Activated naive CD4-positive, alpha-beta T cell treated with anti-CD3 and anti-CD28 coated beads, Interleukin-2, amount 50 U/mL, for 24 hours (primary cell): Measurements from ENCODE around the gene DDB1.
A peak's percentile ranks its signal among the peaks of the same experiment; 100 is the strongest.

Source experiments
- H3K27ac Mint-ChIP-seq: one replicate; pipeline ENCODE4 v1.8.0; 2021; ENCODE audit warnings: mild to moderate bottlenecking, mixed read lengths
- H3K27me3 Mint-ChIP-seq: one replicate; pipeline ENCODE4 v1.8.0; 2021; ENCODE audit warnings: mixed read lengths
- H3K36me3 Mint-ChIP-seq: one replicate; pipeline ENCODE4 v1.8.0; 2021; ENCODE audit warnings: mixed read lengths
- H3K4me1 Mint-ChIP-seq: one replicate; pipeline ENCODE4 v1.8.0; 2021; ENCODE audit warnings: mixed read lengths
- H3K4me3 Mint-ChIP-seq: one replicate; pipeline ENCODE4 v1.8.0; 2021; ENCODE audit warnings: mild to moderate bottlenecking, mixed read lengths
- H3K9me3 Mint-ChIP-seq: one replicate; pipeline ENCODE4 v1.8.0; 2021; ENCODE audit warnings: mixed read lengths

DDB1 gene

DNA sequence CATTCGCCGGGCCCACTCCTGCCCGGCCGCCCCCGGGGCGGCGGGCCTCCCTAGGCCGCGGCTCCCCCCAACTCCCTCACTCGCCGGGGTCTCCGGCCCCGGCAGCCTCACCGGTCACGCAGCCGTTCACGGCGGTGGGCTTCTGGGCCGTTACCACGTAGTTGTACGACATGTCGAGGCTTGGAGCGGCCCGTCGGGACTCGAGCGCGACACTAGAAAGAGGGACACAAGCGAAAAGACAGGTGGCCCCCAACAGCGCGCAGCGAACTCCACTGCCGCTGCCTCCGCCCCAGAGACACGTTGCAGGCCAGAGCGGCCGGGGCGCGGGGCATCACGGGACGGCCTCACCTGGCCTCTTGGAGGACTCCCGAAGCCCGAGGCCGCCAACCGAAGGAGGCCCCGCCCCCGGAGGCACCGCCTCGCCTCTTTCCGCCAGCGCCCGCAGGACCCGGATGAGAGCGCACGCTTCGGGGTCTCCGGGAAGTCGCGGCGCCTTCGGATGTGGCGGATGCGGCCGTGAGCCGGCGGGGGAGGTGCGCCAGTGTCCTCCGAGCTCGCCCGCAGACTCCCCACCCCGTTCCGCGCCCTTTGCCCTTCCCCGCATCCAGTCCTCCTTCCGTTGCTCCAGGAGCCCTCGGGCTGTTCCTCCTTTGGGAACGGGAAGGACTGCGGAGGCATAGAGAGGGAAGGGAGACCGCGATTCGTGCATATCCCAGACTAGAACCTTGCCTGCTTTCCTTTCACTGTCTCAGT, at the start of gene DDB1, which contains the start of gene TKFC:
Gene DDB1 (minus strand): TSS at position 309 of the 753 bp plus-strand sequence. CDS start 137 bp downstream, at position 172.
Gene TKFC (plus strand): TSS at position 432 of the 753 bp plus-strand sequence. CDS start 1,501 bp downstream, outside the sequence.
- no peaks in the 10 kb centered on the region for H3K9me3 Mint-ChIP-seq
- peak within 1 kb of the TSS; percentile 98 for H3K27ac Mint-ChIP-seq
- H3K27me3 Mint-ChIP-seq, result no peaks in the 10 kb centered on the region
- peak within 1 kb of the TSS; percentile 94 for H3K4me3 Mint-ChIP-seq
- peaks cover 14% of the 10 kb centered on the region for H3K36me3 Mint-ChIP-seq
- H3K4me1 Mint-ChIP-seq, result peaks cover 59% of the 10 kb centered on the region

DNA sequence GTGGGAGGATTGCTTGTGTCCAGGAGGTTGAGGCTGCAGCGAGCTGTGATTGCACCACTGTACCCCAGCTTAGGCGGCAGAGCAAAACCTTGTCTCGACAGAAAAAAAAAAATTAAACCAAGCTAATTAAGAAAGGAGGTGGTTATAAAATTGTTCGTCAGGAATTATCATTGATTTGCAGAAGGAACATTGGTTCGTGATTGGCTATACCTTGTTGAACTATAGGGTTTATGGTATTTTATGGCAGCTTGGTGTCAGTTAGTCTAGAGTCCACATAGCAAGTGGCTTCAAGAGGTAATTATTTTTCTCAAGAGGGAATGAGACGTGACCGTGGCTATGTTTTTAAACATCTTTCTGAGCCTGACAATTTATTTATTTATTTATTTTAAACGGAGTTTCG, 48.0 kb upstream of the DDB1 start:
- H3K4me1 Mint-ChIP-seq, result peaks cover 9% of the 10 kb centered on the region
- H3K27ac Mint-ChIP-seq, result no peak overlapping the region
- H3K9me3 Mint-ChIP-seq, result no peaks in the 10 kb centered on the region

DNA sequence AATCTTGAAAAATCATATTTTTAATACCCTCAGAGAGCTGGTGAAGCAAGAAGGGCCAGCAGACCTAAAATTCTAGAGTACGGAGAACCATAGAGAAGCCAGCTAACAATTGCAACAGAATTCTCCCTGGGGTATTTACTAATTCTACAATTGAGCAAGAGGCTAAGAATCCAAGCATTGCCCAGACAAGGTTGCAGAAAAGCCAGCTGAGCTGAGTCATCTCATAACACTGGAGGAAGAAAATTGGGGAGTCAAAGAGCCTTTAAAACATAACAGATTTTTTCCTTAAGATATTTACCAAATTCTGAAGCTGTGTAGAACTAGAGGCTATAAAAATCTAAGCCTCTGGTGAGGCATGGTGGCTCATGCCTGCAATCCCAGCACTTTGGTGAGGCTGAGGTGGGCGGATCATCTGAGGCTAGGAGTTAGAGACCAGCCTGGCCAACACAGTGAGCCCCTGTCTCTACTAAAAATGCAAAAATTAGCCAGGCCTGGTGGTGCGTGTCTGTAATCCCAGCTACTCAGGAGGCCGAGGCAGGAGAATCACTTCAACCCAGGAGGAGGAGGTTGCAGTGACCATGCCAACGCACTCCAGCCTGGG, 45.9 kb upstream of the DDB1 start:
- Mint-ChIP-seq H3K27me3 (no peaks in the 10 kb centered on the region), H3K4me3 (no peak overlapping the region), H3K9me3 (no peaks in the 10 kb centered on the region), H3K27ac (no peak overlapping the region), H3K36me3 (peaks cover 3% of the 10 kb centered on the region), H3K4me1 (no peaks in the 10 kb centered on the region)

More for the DNA sequence above, 48.0 kb upstream of the DDB1 start:
- Mint-ChIP-seq H3K27me3 (no peaks in the 10 kb centered on the region), H3K36me3 (peaks cover 2% of the 10 kb centered on the region), H3K4me3 (no peak overlapping the region)

DNA sequence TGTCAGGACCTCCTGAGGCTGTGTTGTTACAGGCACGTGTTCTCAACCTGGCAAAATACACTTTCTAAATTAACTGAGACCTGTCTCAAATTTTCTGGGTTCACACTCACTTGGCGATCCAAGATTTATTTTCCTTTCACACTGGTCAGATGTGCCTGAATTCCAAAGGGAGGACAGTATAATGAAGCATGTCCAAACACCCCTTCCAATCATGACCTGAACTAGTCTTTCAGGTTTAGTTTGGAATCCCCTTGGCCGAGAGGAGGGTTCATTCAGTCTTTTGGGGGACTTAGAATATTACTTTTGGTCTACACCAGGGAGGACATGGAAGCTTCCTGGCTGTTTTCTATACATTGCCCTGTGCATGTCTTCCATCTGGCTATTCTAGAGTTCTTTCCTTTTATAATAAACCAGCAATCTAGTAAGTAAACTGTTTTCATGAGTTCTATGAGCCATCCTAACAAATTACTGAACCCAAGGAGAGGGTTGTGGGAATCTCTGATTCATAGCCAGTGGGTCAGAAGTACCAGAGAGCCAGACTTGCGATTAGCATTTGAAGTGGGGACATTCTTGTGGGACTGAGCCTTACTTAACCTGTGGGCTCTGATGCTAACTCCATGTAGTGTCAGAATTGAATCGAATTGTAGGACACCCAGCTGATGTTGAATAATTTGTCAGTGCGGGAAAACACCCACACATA, 44.7 kb upstream of the DDB1 start:
- no peak overlapping the region for H3K4me3 Mint-ChIP-seq
- H3K27ac Mint-ChIP-seq, result no peak overlapping the region
- no peaks in the 10 kb centered on the region for H3K27me3 Mint-ChIP-seq
- peaks cover 5% of the 10 kb centered on the region for H3K36me3 Mint-ChIP-seq
- no peaks in the 10 kb centered on the region for H3K9me3 Mint-ChIP-seq
- H3K4me1 Mint-ChIP-seq, result no peaks in the 10 kb centered on the region

DNA sequence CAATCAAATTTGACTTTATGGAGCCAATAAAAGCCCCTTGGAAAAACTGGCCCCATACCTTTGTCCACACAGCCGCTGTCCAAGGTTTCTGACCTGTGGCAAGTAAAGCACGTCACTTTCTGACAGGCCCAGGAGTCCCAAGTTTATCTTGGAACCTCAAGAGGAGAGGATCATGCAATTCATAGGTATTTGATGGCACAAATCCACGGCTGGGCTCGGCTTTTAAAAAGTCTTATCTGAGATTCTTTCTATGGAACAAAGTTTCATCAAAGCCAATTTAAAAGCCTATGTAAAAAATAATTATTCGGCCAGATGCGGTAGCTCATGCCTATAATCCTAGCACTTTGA, 42.8 kb upstream of the DDB1 start:
- no peaks in the 10 kb centered on the region for H3K4me1 Mint-ChIP-seq
- no peaks in the 10 kb centered on the region for H3K27me3 Mint-ChIP-seq
- H3K4me3 Mint-ChIP-seq, result no peak overlapping the region
- H3K36me3 Mint-ChIP-seq, result peaks cover 7% of the 10 kb centered on the region
- H3K27ac Mint-ChIP-seq, result no peak overlapping the region
- no peaks in the 10 kb centered on the region for H3K9me3 Mint-ChIP-seq

DNA sequence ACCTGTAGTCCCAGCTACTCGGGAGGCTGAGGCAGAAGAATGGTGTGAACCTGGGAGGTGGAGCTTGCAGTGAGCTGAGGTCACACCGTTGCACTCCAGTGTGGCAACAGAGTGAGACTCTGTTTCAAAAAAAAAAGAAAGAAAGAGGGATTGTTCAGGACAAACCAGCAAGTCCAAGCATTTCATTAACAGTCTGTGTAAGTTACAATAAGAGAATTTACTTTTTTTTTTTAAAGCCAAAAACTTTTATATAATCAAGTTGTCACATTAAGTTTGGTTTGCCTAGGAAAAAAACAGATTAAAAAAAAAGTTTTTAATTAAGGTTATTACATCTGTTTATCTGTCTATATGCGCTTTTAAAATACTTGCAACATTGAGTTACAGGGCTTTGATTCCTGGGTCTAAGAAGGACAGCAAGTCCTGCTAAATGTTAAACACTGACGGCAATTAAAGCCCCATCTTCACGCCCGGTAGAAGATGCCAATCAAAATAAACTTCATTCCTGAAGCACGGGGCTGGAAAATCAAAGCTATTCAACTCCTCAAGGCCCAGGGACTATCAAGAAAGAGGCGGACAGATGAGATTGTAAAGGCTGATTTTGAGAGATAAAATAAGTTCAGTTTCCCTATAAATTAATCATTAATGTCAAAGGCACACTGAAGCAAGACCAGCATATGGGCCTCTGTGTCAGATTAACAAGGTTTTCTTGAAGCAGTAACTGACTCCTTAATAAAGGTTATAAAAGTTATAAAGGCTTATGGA, 39.9 kb upstream of the DDB1 start:
- no peak overlapping the region for H3K27ac Mint-ChIP-seq
- no peaks in the 10 kb centered on the region for H3K4me1 Mint-ChIP-seq
- no peak overlapping the region for H3K4me3 Mint-ChIP-seq
- no peaks in the 10 kb centered on the region for H3K9me3 Mint-ChIP-seq
- no peaks in the 10 kb centered on the region for H3K27me3 Mint-ChIP-seq
- H3K36me3 Mint-ChIP-seq, result peaks cover 7% of the 10 kb centered on the region

DNA sequence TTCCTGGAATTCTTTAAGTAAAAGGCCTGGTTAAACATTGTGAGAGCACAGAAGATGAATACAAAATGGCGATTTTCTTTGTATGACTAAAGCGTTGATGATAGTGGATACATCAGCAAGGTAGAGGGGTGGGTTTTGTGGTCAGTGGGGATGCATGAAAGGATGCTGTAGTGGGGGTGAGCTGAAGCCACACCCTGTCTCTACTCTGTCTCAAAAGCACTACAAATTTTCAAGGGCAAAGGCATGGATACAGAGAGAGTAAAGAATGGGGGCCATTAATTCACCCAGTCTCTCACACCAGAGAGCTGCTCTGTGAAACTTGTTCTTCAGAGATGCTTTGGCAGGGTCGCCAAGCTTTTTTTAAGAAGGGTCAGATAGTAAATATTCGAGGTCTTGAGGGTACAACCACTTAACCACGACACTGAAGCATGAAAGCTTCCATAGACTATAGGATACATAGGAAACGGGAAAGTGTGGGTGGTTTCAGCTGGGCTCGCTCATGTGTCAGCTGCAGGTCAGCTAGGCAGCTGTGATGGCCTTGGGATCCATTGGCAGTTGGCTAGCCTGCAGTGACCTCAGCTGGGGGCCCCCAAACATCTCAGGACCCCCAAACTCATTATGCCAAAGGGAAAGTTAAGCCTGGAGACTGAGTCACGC, 37.6 kb upstream of the DDB1 start:
- peaks cover 6% of the 10 kb centered on the region for H3K36me3 Mint-ChIP-seq
- no peak overlapping the region for H3K4me3 Mint-ChIP-seq
- H3K27me3 Mint-ChIP-seq, result no peaks in the 10 kb centered on the region
- no peaks in the 10 kb centered on the region for H3K4me1 Mint-ChIP-seq
- no peak overlapping the region for H3K27ac Mint-ChIP-seq
- H3K9me3 Mint-ChIP-seq, result no peaks in the 10 kb centered on the region

DNA sequence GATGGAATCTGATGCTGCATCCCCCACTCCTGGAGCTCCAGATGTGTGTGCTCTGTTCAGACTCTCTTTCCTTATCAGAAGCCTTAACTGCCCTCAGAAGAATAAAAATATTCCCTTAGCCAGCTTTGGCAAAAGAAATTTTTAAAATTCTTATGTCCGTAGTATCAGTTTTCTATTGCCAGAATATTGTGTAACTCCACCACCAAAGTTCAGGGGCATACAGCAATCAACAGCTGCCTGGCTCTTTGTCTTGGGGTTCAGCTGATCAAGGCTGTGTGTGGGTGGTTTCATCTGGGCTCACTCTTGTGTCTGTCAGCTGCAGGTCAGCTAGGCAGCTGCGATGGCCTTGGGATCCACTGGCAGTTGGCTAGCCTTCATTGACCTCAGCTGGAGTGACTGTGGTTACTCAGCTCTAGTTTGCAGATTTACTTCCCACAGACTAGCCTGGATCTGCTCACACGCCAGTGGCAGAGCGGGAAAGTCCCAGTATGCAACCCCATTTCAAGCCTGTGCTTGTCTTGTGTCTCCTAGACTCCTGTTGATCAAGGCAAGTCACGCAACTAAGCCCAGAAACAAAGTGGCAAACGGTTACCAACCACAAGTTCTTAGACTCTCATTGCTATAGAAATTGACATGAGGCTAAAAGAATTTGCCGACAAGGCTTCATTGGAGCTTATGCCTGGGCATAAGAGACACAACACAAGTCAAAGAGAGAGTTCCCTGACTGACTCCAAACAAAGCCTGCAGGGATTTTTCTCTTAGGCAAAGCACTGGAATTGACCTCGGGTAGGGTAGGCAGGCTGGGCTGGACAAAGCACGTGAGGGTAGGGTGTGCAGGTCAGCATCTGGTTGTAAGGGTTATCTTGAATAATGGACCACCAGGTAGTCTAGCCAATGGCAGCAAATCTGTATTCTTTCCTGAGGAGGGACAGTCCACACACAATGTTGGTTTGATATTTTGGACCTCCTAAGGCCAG, 36.8 kb upstream of the DDB1 start:
- peaks cover 4% of the 10 kb centered on the region for H3K36me3 Mint-ChIP-seq
- H3K4me3 Mint-ChIP-seq, result no peak overlapping the region
- H3K27ac Mint-ChIP-seq, result no peak overlapping the region
- no peaks in the 10 kb centered on the region for H3K4me1 Mint-ChIP-seq
- H3K27me3 Mint-ChIP-seq, result no peaks in the 10 kb centered on the region
- no peaks in the 10 kb centered on the region for H3K9me3 Mint-ChIP-seq

DNA sequence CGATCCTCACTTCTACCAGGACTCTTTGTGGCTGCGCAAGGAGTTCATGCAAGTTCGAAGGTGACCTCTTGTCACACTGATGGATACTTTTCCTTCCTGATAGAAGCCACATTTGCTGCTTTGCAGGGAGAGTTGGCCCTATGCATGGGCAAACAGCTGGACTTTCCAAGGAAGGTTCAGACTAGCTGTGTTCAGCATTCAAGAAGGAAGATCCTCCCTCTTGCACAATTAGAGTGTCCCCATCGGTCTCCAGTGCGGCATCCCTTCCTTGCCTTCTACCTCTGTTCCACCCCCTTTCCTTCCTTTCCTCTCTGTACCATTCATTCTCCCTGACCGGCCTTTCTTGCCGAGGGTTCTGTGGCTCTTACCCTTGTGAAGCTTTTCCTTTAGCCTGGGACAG, 35.7 kb upstream of the DDB1 start:
- no peaks in the 10 kb centered on the region for H3K27me3 Mint-ChIP-seq
- no peak overlapping the region for H3K4me3 Mint-ChIP-seq
- no peaks in the 10 kb centered on the region for H3K9me3 Mint-ChIP-seq
- no peak overlapping the region for H3K27ac Mint-ChIP-seq
- peaks cover 2% of the 10 kb centered on the region for H3K4me1 Mint-ChIP-seq
- H3K36me3 Mint-ChIP-seq, result peaks cover 4% of the 10 kb centered on the region

DNA sequence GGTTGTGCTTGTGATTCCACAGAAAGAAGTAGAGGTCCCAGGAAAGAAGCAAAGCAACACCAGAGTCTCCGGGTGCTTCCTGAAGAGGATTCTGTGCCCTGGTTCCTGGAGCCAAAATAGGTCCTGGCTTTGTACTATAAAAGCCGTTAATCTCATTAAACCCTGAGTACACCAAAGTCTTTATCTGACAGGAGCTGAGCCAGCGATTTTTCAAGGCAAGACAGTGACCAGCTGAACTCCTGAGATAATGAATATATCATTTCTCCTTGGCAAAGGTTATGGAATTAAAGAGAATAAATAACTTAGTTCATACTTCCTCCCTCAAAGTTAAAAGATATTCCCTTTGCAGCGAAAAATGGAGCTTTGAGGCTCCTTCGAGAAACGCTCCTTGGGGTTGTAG, 34.5 kb upstream of the DDB1 start:
- Mint-ChIP-seq H3K4me1 (peaks cover 15% of the 10 kb centered on the region), H3K27ac (no peak overlapping the region), H3K36me3 (peaks cover 6% of the 10 kb centered on the region), H3K4me3 (no peak overlapping the region), H3K9me3 (no peaks in the 10 kb centered on the region), H3K27me3 (no peaks in the 10 kb centered on the region)

DNA sequence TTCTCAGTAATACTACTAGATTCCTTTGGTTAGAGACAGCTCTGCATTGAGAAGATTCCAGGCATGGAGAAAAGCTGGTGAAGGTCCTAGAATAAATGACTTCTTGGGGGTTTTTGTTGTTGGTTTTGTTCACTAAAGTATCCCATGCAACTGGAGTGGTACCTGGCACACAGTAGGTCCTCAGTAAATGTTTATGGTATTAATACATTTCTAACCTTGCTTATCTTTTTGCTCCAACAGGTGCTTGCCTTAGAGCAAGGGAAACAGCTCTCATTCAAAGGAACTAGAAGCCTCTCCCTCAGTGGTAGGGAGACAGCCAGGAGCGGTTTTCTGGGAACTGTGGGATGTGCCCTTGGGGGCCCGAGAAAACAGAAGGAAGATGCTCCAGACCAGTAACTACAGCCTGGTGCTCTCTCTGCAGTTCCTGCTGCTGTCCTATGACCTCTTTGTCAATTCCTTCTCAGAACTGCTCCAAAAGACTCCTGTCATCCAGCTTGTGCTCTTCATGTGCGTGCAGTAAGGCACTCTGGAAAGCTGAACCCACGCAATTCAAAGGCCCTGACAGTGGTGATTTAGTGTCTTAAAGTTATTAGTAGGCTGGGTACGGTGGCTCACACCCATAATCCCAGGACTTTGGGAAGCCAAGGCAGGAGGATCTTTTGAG, 31.2 kb upstream of the DDB1 start:
- Mint-ChIP-seq H3K4me1 (peaks cover 36% of the 10 kb centered on the region), H3K27me3 (no peaks in the 10 kb centered on the region), H3K9me3 (no peaks in the 10 kb centered on the region), H3K36me3 (peaks cover 5% of the 10 kb centered on the region), H3K27ac (peak overlapping the region; percentile 37), H3K4me3 (peak overlapping the region; percentile 100)

DNA sequence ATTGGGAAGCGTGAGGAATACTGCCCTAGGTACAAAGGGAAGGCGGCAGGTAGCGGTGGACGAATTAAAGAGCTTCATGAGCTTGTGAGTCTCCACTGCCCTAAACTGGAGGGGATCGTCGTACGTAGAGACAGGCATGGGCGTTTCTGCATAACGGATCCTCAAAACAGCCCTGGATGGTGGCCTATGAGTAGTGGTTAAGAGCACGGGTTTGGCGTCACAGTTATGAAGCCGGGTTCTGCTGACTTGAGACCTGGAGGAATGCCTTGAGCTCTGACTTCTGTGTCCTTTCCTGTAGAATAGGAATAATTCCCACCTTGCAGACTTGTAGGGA, 29.6 kb upstream of the DDB1 start:
- H3K4me3 Mint-ChIP-seq, result peak overlapping the region; percentile 100
- peak overlapping the region; percentile 99 for H3K27ac Mint-ChIP-seq
- H3K27me3 Mint-ChIP-seq, result no peaks in the 10 kb centered on the region
- H3K4me1 Mint-ChIP-seq, result peaks cover 41% of the 10 kb centered on the region
- no peaks in the 10 kb centered on the region for H3K9me3 Mint-ChIP-seq
- peaks cover 5% of the 10 kb centered on the region for H3K36me3 Mint-ChIP-seq

DNA sequence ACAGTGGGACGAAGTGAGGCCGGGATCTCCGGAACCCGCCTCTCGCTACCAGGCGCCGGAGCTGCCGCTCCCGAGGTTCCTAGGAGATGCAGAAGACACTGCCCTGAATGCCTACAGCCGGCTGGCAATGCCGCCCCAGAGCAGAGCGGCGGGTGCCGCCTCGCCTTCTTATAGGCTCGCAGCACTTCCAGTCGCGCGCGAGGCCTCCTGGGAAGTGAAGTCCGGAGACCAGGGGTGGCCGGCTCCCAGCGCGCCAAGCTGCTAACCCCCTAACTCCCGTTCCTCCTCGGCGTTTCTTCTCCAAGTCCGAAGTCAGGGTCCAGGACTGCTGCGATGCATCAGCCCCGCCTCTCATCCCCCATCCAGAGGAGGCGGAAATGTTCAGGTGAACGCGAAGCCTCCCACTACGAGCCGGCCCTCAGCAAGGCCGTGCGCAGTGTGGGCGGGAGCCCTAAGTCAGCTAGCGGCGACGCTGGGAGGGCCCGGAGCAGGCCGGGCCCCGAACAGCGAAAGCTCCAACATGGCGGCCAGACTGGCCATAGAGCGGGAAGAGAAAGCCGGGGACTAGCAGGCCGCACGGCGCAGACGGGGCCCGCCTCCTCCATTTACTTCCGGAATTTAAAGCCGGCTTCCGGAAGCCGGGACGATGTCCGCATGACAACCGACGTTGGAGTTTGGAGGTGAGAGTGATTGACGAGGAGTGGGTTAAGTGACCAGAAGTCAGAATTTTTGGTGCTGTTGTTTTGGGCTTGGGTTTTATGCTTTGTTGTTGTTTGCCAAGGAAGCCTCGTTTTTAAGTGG, 29.0 kb upstream of the DDB1 start, which contains the start of the genes CYB561A3 and TMEM138:
Gene CYB561A3 (minus strand): TSS at position 142 of the 801 bp plus-strand sequence. CDS start 5,169 bp downstream, outside the sequence.
Gene TMEM138 (plus strand): TSS at position 634 of the 801 bp plus-strand sequence. CDS start 2,017 bp downstream, outside the sequence.
- Mint-ChIP-seq H3K9me3 (no peaks in the 10 kb centered on the region), H3K36me3 (peaks cover 5% of the 10 kb centered on the region), H3K4me3 (peak within 1 kb of the TSS; percentile 100), H3K27ac (peak within 1 kb of the TSS; percentile 99), H3K27me3 (no peaks in the 10 kb centered on the region), H3K4me1 (peaks cover 46% of the 10 kb centered on the region)
